Activated T-cell treated with anti-CD3 and anti-CD28 coated beads, Interleukin-2, amount 50 U/mL, for 24 hours (primary cell): ENCODE results near the gene C8G.

Experiments used
- DNase-seq: peaks from one replicate; pipeline ENCODE4 v3.0.0-alpha.2; 2020
- H3K27ac Mint-ChIP-seq: 2 replicates; pipeline ENCODE4 v1.8.0; 2020; ENCODE audit warnings: mild to moderate bottlenecking, mixed read lengths
- H3K27me3 Mint-ChIP-seq: 2 replicates; pipeline ENCODE4 v1.8.0; 2020; ENCODE audit warnings: mixed read lengths
- H3K36me3 Mint-ChIP-seq: 2 replicates; pipeline ENCODE4 v1.8.0; 2020; ENCODE audit warnings: low read depth, mixed read lengths
- H3K4me1 Mint-ChIP-seq: 2 replicates; pipeline ENCODE4 v1.8.0; 2020; ENCODE audit warnings: low read depth, mixed read lengths
- H3K4me3 Mint-ChIP-seq: 2 replicates; pipeline ENCODE4 v1.8.0; 2020; ENCODE audit warnings: mild to moderate bottlenecking, moderate library complexity, mixed read lengths
- H3K9me3 Mint-ChIP-seq: 2 replicates; pipeline ENCODE4 v1.8.0; 2020; ENCODE audit warnings: mixed read lengths

C8G gene

DNA sequence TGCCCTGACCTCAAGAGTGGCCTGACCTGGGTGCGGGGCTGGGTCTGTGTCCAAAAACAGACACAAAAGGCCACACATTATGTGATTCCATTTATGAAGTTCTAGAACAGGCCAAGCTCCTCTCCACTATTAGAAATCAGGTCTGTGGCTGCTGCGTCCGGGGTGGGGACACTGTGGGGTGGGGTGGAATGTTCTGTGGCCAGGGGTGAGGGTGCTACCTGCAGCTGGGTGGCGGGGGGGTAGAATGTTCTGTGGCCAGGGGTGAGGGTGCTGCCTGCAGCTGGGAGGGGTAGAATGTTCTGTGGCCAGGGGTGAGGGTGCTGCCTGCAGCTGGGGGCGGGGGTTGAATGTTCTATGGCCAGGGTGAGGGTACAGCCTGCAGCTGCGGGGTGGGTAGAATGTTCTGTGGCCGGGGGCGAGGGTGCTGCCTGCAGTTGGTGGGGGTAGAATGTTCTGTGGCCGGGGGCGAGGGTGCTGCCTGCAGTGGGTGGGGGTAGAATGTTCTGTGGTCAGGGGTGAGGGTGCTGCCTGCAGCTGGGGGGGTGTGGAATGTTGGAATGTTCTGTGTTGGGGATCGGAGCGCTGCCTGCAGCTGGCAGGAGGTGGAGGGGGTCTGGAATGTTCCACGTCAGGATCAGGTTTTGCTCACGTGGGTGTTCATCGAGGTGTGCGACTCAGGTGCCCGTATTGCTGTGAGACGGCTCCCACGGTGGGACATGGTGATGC, 15.3 kb downstream of the C8G start:
- Mint-ChIP-seq H3K27ac (no peak overlapping the region), H3K4me3 (no peak overlapping the region), H3K36me3 (no peaks in the 10 kb centered on the region), H3K4me1 (peaks cover 22% of the 10 kb centered on the region), H3K9me3 (peaks cover 2% of the 10 kb centered on the region), H3K27me3 (no peaks in the 10 kb centered on the region)
- DNase-seq, result no peak

DNA sequence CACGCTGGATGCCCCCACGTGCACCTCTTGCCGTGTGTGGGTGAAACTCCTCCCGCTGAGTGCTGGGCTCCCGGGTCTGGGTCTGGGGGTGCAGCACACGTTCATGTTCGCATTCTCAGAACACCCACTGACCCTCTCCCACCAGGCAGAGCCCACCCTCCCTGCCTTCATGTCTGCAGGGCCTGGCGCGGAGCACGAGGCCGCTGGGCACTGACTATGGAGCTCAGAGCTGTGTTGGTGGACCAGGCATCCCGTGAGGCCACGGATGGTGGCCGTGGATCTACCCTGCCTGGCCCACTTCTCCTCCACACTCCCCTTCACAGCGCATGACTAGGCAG, 15.9 kb downstream of the C8G start:
- no peaks in the 10 kb centered on the region for H3K27me3 Mint-ChIP-seq
- DNase-seq, result no peak
- H3K36me3 Mint-ChIP-seq, result no peaks in the 10 kb centered on the region
- H3K27ac Mint-ChIP-seq, result no peak overlapping the region
- peaks cover 27% of the 10 kb centered on the region for H3K4me1 Mint-ChIP-seq
- peaks cover 2% of the 10 kb centered on the region for H3K9me3 Mint-ChIP-seq
- no peak overlapping the region for H3K4me3 Mint-ChIP-seq

DNA sequence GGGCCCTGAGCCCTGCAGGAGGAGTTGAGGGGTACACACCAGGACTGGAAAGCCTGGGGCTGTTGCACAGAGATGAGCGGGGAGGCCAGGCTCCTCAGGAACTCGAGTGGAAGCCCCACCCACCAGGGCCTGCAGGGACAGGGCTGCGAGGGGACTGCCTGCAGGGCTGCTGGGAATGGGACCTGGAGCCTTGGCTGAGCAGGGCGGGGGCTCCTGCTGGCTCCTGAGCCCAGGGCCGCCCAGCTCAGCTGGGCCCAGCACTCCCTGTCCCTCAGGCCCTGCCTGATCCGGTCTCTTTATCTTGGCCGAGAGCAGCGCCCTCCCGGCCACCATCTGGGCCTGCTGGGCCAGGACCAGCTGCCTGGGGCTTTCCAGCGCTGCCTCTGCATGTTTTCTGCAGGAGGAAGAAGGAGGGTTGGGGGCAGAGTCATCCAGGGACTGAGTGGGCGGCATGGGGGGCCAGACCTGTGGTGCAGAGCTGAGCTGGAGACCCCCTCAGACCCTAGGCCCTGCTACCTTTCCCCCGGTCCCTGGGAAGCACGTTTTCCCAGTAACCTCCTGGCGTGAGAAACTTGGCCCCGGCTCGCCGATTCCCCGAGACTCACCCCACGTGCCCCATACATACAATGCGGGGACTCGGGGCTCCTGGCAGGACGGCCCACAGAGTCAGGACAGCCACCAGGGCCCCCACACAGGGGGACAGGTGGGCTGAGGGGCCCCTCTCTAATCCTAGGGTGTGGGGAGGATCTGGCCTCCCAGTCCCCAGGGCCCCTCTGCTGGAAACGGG, 16.4 kb downstream of the C8G start:
- H3K27ac Mint-ChIP-seq, result no peak overlapping the region
- no peak for DNase-seq
- H3K36me3 Mint-ChIP-seq, result no peaks in the 10 kb centered on the region
- H3K9me3 Mint-ChIP-seq, result no peaks in the 10 kb centered on the region
- H3K27me3 Mint-ChIP-seq, result no peaks in the 10 kb centered on the region
- no peak overlapping the region for H3K4me3 Mint-ChIP-seq
- peaks cover 33% of the 10 kb centered on the region for H3K4me1 Mint-ChIP-seq

DNA sequence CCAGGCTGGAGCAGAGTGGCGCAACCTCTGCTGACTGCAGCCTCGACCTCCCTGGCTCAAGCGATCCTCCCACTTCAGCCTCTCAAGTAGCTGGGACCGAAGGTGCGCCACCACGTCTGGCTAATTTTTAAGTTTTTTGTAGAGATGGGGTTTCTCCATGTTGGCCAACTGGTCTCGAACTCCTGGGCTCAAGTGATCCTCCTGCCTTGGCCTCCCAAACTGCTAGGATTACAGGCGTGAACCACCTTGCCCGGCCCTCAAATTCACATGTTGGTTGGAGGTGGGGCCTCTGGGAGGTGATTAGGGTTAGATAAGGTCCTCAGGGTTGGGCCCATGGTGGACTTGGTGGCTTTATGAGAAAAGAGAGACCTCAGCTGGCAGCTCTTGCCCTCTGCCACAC, 17.1 kb downstream of the C8G start:
- Mint-ChIP-seq H3K4me1 (peaks cover 33% of the 10 kb centered on the region), H3K36me3 (no peaks in the 10 kb centered on the region), H3K9me3 (no peaks in the 10 kb centered on the region), H3K27me3 (no peaks in the 10 kb centered on the region), H3K4me3 (no peak overlapping the region), H3K27ac (no peak overlapping the region)
- DNase-seq, result no peak

DNA sequence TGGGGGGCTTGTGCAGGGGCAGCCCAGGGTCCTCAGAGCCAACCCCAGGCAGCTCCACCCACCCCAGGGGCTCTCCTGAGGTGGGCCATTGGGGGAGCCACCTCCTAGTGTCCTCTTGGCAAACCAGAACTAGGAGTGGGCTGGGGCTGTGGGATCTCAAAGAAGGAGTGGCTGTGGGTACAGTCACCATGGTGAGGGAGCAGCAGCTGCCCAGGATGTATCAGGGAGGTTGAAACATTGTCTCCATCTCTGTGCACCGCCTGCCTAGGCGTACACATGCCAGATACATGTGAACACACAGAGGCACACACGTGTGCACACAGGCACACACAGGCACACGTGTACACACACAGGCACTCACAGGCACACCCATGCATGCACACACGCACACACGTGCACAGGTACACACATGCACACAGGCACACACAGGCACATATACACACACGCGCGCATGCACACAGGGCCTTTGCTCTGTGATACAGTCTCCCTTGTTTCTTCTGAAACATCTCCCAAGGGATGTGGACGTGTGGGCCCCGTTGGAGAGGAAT, 17.7 kb downstream of the C8G start:
- Mint-ChIP-seq H3K4me3 (no peak overlapping the region), H3K36me3 (no peaks in the 10 kb centered on the region), H3K9me3 (no peaks in the 10 kb centered on the region), H3K27me3 (no peaks in the 10 kb centered on the region), H3K27ac (no peak overlapping the region), H3K4me1 (peaks cover 33% of the 10 kb centered on the region)
- DNase-seq, result no peak

DNA sequence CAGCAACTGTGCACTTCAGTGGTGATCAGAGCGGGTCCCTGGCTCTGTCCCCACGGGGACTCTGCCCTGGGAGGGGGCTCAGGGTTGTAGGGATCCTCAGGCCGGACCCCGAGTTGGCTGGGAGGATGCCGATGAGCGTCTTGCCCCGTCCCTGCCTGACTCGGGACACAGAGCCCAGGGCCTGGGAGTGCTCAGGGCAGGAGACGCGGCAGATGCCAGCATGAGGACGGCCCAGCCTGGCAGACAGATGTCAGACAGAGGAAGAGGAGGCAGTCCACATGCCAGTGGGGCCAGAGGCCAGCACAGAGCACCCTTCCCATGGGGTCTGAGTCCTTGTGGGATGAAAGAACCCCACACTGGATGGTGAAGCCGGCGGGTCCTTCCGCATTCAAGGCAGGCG, 18.3 kb downstream of the C8G start:
- H3K36me3 Mint-ChIP-seq, result no peaks in the 10 kb centered on the region
- no peak overlapping the region for H3K27ac Mint-ChIP-seq
- DNase-seq, result no peak
- no peaks in the 10 kb centered on the region for H3K27me3 Mint-ChIP-seq
- peaks cover 33% of the 10 kb centered on the region for H3K4me1 Mint-ChIP-seq
- H3K9me3 Mint-ChIP-seq, result no peaks in the 10 kb centered on the region
- H3K4me3 Mint-ChIP-seq, result no peak overlapping the region

DNA sequence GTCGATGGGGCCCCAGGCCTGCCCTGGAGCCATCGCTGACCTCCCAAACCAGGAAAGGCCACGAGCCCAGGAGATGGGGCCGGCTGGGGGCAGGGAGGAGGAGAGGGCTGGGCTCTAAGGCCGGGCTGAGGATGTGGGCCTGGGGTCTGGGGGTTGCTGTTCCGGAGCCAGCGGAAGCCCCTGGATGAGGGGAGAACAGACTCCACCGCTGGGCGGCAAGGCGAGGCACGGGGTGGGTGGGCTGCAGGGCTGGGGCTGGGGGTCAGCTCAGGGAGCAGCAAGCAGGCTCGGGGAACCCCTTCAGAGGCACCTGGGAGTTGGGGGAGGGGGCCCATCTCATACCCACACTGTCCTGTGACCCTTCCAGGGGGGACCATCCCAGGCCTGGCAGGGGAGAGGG, 18.7 kb downstream of the C8G start:
- Mint-ChIP-seq H3K4me1 (peaks cover 33% of the 10 kb centered on the region), H3K27ac (no peak overlapping the region), H3K27me3 (no peaks in the 10 kb centered on the region), H3K9me3 (no peaks in the 10 kb centered on the region), H3K4me3 (no peak overlapping the region), H3K36me3 (no peaks in the 10 kb centered on the region)
- no peak for DNase-seq

DNA sequence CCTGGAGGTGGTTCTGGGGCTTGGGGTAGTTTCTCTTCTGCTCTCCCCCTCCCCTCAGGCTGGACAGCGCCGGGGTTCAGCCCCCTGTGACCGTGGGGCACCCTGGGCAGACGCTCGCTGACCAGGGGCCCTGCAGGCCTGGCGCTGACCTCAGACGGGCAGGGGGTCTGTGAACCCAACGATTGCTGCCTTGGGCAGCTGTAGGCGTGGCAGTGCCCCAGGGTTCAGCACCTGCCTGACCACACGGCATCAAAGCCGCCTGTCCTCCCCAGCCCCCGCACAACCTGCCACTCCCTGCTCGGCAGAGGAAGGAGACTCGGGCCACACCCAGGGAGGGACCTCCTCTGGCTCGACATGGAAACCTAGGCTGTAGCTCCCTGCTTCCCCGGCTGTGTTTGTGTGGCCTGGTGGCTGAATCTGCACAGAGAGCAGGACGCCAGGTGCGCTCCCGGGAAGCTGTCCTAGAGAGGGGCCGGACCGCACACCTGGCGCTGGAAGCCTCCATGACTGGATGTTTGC, 19.2 kb downstream of the C8G start:
- no peak for DNase-seq
- no peaks in the 10 kb centered on the region for H3K36me3 Mint-ChIP-seq
- H3K27ac Mint-ChIP-seq, result no peak overlapping the region
- H3K4me1 Mint-ChIP-seq, result peaks cover 33% of the 10 kb centered on the region
- H3K27me3 Mint-ChIP-seq, result no peaks in the 10 kb centered on the region
- no peaks in the 10 kb centered on the region for H3K9me3 Mint-ChIP-seq
- no peak overlapping the region for H3K4me3 Mint-ChIP-seq

DNA sequence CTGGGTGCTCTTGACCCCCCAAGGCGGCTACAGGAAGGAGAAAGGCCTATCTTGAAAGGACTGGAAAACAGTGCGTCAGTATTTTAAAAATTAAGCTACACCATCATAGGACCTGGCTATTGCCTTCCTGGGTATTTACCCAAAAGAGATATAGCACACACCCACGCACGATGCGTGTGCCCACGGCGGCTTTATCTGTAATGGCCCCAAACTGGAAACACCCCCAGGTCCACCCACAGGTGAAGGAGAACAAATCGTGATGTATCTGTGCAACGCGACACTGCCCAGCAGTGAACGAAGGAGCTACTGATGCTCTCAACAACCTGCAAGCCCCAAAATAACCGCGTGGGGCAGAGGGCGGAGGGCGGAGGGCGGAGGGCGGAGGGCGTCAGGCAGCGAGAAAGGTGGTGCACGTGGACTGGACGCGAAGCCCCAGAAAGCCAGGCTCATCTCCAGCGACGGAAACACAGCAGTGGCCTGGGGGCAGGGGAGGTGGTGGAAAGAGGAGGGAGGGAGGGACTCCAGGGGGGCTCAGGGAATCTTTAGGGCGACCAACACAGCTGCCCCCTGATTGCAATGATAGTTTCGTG, 19.9 kb downstream of the C8G start:
- Mint-ChIP-seq H3K4me3 (no peak overlapping the region), H3K36me3 (no peaks in the 10 kb centered on the region), H3K27me3 (no peaks in the 10 kb centered on the region), H3K9me3 (no peaks in the 10 kb centered on the region), H3K4me1 (peaks cover 32% of the 10 kb centered on the region), H3K27ac (no peak overlapping the region)
- no peak for DNase-seq

DNA sequence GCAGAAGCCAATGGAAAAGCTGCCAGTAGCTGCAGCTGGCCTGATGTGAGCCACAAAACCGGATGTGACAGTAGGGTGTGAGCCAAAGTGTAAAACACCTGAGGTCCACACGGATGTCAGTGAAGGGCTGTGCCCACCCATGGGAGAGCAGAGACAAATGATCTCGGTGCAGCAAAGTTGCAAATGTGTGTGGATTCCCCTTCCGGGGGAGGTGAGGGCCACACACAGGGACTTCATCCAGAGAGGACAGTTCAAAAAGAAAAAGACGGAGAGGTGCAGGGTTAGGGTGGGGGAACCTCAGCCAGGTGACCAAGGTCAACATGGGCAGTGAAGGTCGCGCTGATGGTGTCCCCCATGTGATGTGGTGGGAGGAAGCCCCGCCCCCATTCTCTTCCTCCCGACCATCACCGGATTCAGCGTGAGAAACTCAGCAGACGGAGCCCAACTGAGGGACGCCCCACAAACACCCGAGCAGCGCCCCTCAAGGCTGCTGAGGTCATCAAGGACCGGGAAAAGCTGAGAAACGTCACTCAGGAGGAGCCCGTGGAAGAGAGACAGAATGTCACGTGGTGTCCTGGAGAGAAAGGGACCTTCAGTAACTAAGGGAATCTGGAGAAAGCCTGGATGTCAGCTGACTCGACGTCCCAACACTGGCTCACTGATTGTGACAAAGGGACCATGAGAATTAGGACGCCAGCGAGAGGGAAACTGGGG, 20.9 kb downstream of the C8G start:
- Mint-ChIP-seq H3K9me3 (no peaks in the 10 kb centered on the region), H3K4me1 (peaks cover 27% of the 10 kb centered on the region), H3K4me3 (peak overlapping the region; percentile 31), H3K36me3 (no peaks in the 10 kb centered on the region), H3K27ac (peak overlapping the region; percentile 51), H3K27me3 (no peaks in the 10 kb centered on the region)
- DNase-seq, result peak; percentile 48

DNA sequence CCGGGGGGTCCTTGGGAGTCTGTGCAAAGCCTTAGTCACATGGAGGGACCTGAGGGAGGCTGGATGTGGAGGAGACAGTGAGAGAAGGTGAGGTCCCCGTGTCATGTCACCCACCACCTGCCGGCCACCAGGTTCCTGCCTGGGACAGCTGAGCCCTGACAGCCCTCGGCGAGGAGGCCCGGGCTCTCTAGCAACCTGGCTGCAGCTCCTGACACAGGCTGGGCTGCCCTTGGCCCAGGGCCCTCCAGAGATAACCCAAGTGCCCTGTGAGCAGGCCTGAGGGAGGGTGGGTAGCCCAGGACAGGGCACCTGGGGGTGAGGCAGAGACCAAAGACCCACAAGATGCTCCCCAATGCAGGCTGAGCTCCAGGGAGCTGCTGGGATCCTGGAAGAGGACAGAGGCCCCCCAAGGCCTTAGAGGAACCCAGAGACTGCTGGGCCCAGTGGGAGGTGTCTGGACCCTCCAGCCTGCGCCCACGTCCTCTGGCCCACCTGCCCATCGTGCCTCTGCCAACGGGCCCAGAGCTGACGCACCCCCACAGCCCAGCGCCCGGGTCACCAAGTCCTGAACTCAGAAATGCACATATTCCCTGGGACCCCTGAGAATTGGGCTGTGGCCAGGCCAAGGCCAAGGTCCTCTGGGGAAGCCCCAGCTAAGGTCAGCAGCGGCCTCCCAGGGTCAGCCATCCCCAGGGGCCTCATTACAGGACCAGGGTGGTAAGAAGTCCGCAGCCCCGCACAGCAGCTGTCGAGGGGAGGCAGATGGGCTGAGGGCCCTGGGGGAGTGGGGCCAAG, 23.5 kb downstream of the C8G start:
- Mint-ChIP-seq H3K27me3 (no peaks in the 10 kb centered on the region), H3K4me1 (peaks cover 17% of the 10 kb centered on the region), H3K4me3 (no peak overlapping the region), H3K36me3 (no peaks in the 10 kb centered on the region), H3K9me3 (no peaks in the 10 kb centered on the region), H3K27ac (no peak overlapping the region)
- no peak for DNase-seq

DNA sequence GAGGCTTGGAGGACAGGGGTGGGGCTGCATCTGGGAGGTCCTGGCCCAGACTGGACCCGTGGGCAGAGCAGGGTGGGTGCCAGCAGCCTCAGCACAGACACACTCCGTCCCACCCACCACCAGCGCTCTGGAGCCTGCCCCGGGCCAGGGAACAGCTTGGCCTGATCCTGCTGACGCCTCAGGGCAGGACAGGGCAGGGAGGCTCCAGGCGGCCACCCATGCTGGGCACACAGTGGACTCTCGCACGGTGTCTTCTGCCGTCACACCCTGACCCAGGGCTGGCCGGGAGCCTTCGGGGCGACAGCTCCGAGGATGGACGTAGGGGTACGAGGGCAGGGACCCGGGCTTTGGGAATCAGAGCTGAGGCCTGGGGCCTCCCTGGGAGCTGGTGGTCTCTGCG, 24.1 kb downstream of the C8G start:
- no peak overlapping the region for H3K4me3 Mint-ChIP-seq
- no peak overlapping the region for H3K27ac Mint-ChIP-seq
- DNase-seq, result no peak
- H3K27me3 Mint-ChIP-seq, result no peaks in the 10 kb centered on the region
- H3K9me3 Mint-ChIP-seq, result no peaks in the 10 kb centered on the region
- H3K36me3 Mint-ChIP-seq, result no peaks in the 10 kb centered on the region
- H3K4me1 Mint-ChIP-seq, result peaks cover 17% of the 10 kb centered on the region

DNA sequence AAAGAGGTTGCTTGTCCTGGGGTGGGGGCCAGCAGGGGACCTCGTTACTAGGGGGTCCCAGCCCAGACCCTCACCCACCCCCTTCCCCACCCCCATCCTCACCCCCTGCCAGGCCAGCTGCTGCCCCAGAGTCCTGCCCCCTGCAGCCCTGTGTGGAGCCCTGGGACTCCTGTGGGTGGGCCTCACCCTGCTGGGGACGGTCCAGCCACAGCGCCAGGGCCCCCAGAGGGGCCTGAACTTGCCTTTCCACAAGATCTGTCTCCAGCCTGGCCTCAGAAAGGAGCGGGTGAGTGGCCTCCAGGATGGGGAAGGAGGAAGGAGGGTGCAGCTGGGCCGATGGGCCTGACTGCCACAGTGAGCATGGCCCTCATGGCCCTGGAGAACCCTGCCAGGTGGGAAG, 24.7 kb downstream of the C8G start:
- Mint-ChIP-seq H3K4me1 (peaks cover 14% of the 10 kb centered on the region), H3K27ac (no peak overlapping the region), H3K4me3 (no peak overlapping the region), H3K9me3 (no peaks in the 10 kb centered on the region), H3K27me3 (no peaks in the 10 kb centered on the region), H3K36me3 (no peaks in the 10 kb centered on the region)
- no peak for DNase-seq

DNA sequence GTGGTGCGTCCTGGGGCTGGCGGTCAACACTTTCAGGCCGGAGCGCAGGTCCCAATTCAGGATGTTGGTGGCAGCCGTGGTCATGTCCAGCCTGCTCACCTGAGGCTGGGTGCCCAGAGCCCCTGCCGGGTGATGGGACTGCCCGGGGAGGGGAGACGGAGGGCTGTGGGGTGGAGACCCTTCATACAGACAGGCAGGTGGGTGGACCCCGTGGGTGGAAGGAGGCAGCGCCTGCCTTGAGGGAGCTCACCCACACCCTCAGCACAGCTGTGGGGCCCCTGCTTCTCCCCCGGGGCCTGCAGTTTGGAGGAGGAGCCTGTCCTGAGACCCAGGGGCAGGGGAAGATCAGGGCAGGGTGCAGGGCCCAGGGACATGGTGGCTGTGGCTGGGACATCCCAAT, 25.3 kb downstream of the C8G start:
- no peaks in the 10 kb centered on the region for H3K9me3 Mint-ChIP-seq
- no peak overlapping the region for H3K27ac Mint-ChIP-seq

More for the DNA sequence above, 25.3 kb downstream of the C8G start:
- Mint-ChIP-seq H3K36me3 (no peaks in the 10 kb centered on the region), H3K27me3 (no peaks in the 10 kb centered on the region), H3K4me3 (no peak overlapping the region), H3K4me1 (peaks cover 17% of the 10 kb centered on the region)
- no peak for DNase-seq
